ENCODE results near the gene HLF.

HLF gene

GRCh38 chr17:55308613-55309391 is 44.0 kb downstream of the HLF start:
- no peak for DNase-seq (ENCODE audit: low read depth in 2 of 2)

GRCh38 chr17:55311767-55312375 is 47.1 kb downstream of the HLF start:
- DNase-seq (ENCODE audit: low read depth in 2 of 2), result no peak

GRCh38 chr17:55312852-55313251 is 48.1 kb downstream of the HLF start:
- DNase-seq (ENCODE audit: low read depth in 2 of 2), result no peak

GRCh38 chr17:55314061-55314783 is 49.5 kb downstream of the HLF start:
- DNase-seq (ENCODE audit: low read depth in 2 of 2), result no peak

GRCh38 chr17:55314784-55315491 is 50.2 kb downstream of the HLF start:
- no peak for DNase-seq (ENCODE audit: low read depth in 2 of 2)

GRCh38 chr17:55316499-55316898 is 51.7 kb downstream of the HLF start:
- no peak for DNase-seq (ENCODE audit: low read depth in 2 of 2)

- no peak for DNase-seq (ENCODE audit: low read depth in 2 of 2)
Observed at GRCh38 chr17:55317284-55317683, 52.5 kb downstream of the HLF start.

GRCh38 chr17:55318081-55318480 is 53.3 kb downstream of the HLF start:
- DNase-seq (ENCODE audit: low read depth in 2 of 2), result no peak

- no peak for DNase-seq (ENCODE audit: low read depth in 2 of 2)
Observed at GRCh38 chr17:55318715-55319487, 54.1 kb downstream of the HLF start.

- DNase-seq (ENCODE audit: low read depth in 2 of 2), result no peak
Observed at GRCh38 chr17:55319933-55320593, 55.3 kb downstream of the HLF start.

- DNase-seq (ENCODE audit: low read depth in 2 of 2), result no peak
Observed at GRCh38 chr17:55320594-55321426, 56.0 kb downstream of the HLF start.

- no peak for DNase-seq (ENCODE audit: low read depth in 2 of 2)
Observed at GRCh38 chr17:55321427-55322060, 56.8 kb downstream of the HLF start.

GRCh38 chr17:55322453-55322985 is 57.8 kb downstream of the HLF start:
- DNase-seq (ENCODE audit: low read depth in 2 of 2), result no peak

- DNase-seq (ENCODE audit: low read depth in 2 of 2), result no peak
Observed at GRCh38 chr17:55323518-55324295, 58.9 kb downstream of the HLF start.

GRCh38 chr17:55324296-55324978 is 59.7 kb downstream of the HLF start:
- DNase-seq (ENCODE audit: low read depth in 2 of 2), result no peak

- no peak for DNase-seq (ENCODE audit: low read depth in 2 of 2)
Observed at GRCh38 chr17:55325406-55325805, 60.6 kb downstream of the HLF start.

- DNase-seq (ENCODE audit: low read depth in 2 of 2), result no peak
Observed at GRCh38 chr17:55326030-55326429, 61.3 kb downstream of the HLF start.
